Vagina (tissue), 2 donors: ENCODE data around the gene MAZ.

Experiments used
- CTCF ChIP-seq, 3 experiments: fragments of 450-650 bp in 2 of 3; fragments of 200-600 bp in 1 of 3; sonication (generic) in 1 of 3; IDR thresholded peaks; one replicate each; pipeline ENCODE4 v1.5.1; 2017 to 2019; ENCODE audit warnings: antibody characterized with exemption in 3 of 3, mild to moderate bottlenecking in 2 of 3, moderate library complexity in 2 of 3
- POLR2A ChIP-seq, 2 donors: fragments of 450-650 bp; IDR thresholded peaks; one replicate each; pipeline ENCODE4 v1.6.1; 2017; ENCODE audit warnings: antibody characterized with exemption in 2 of 2, mild to moderate bottlenecking in 2 of 2, moderate library complexity in 2 of 2

- TF ChIP-seq CTCF (IDR thresholded peaks at IDR 0.05) (no peak), POLR2A (IDR thresholded peaks at IDR 0.05) (no peak)
These were observed 4.4 kb downstream of the MAZ start for GRCh38 chr16:29810699-29811169.
